ENCODE measurements around the gene NDRG3.
"Not testable (repeated sequence)": the region's sequence is repeated elsewhere in the genome, so short reads cannot be mapped to it uniquely, and the experiment has no call there.

NDRG3 gene

DNA sequence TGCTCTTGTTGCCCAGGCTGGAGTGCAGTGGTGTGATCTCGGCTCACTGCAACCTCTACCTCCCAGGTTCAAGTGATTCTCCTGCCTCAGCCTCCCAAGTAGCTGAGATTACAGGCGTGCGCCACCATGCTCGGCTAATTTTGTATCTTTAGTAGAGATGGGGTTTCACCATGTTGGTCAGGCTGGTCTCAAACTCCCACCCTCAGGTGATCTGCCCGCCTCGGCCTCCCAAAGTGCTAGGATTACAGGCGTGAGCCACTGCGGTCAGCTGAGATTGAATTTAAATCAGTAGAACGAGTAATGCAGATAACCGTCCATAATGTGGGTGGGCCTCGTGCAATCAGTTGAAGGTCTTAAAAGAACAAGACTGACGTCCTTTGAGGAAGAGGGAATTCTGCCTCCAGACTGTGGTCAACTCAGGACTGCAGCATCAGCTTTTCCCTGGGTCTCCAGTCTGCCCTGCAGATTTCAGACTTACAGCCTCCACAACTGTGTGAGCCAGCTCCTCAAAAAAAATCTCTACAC is 107.0 kb downstream of the NDRG3 start:
- DNase-seq: not testable (repeated sequence)

GRCh38 chr20:36634342-36634741 is 111.5 kb downstream of the NDRG3 start:
- DNase-seq: no peak

DNA sequence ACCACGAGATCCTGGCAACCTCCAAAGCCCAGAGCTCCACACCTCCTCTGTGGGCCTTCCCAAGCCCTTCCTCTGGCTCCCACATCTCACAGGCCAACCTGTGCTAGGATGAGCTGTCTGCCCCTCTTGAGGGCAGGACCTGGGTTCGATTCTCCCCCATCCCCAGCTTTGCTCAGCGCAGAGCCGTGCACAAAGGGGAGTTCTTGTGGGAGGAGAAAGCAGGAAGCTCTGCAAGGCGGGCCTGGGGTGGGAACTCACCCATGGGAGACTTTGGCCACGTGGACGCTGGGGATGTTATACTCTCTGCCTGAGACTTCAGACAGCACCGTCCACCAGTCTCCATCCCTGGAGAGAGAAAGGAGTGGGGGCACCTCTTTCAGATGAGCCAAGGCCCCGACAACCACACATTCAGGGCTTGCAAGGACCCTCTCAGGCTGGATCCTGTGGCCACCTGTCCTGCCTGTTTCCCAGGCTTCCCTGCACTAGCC is 112.6 kb downstream of the NDRG3 start:
- DNase-seq: no peak

- no peak for DNase-seq
These were observed 113.2 kb downstream of the NDRG3 start for GRCh38 chr20:36632487-36633284.

DNA sequence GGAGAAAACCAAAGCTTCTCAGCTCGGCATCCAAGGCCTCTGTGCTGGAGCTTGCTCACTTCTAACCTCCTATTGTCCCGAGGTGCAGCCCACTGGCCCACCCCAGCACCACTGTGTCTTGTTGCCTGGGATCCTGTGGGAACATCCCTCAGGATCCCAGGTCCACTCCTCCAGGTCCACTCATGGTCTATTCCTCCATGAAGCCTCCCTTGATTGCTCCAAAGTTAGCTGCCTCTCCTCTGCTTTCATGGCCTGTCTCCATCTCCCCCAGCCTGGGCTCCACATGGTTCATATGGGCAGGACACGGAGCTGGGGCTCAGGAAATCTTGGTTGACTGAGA is 113.8 kb downstream of the NDRG3 start:
- DNase-seq: no peak

GRCh38 chr20:36631646-36632045 is 114.2 kb downstream of the NDRG3 start:
- DNase-seq: peak; percentile 43

- no peak for DNase-seq
These were observed 115.9 kb downstream of the NDRG3 start for GRCh38 chr20:36629719-36630681.

DNA sequence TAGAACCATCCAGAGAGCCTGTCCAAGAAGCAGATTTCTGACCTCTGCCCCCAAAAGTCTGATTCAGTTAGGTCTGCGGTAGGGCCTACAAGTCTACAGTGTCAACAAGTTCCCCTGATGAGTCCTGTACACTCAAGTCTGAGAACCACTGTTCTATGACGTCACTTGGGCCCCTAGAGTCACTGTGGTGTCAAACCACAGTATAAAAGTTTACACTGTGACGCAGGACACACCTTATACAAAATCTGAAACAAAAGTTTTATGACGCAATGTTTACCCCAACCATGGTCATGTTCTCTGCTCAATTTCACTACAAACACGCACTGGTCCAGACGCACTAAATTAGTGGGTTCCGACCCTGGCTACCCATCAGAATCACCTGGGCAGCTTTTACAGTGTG is 117.8 kb downstream of the NDRG3 start:
- DNase-seq: no peak

GRCh38 chr20:36624944-36625324 is 121.0 kb downstream of the NDRG3 start:
- DNase-seq: no peak

- DNase-seq: no peak
These were observed 121.6 kb downstream of the NDRG3 start for GRCh38 chr20:36624068-36624943.

DNA sequence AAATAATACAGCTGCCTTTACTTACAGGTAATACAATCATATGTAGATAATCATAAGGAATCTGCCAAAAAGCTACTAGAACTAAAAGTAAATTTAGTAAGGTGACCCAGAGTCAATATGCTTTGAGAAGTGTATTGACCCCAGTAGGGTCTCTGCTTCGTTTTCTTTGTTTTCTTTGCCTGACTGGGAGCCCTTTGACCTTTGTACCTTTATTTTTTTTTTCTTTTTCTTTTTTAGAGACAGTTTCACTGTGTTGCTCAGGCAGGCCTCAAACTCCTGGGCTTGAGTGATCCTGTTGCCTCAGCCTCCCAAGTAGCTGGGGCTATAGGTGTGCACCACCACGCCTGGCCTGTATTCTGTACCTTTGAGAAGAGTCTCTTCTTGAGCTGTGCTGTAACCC is 122.4 kb downstream of the NDRG3 start:
- DNase-seq: no peak

DNA sequence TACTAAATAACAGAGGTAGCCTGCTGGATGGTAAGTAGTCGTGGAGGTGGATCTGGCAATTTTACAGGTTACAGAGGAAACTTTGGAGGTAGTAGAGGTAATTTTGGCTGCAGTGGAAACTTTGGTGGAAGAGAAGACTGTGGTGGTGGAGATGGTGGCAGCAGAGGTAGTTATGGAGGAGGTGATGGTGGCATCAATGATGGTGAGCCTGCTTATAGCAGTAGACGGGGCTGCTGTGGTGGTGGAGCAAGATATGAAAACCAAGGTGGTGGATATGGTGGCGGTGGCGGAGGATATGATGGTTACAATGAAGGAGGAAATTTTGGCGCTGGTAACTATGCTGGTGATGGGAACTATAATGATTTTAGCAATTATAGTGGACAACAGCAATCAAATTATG is 125.0 kb downstream of the NDRG3 start:
- no peak for DNase-seq

DNA sequence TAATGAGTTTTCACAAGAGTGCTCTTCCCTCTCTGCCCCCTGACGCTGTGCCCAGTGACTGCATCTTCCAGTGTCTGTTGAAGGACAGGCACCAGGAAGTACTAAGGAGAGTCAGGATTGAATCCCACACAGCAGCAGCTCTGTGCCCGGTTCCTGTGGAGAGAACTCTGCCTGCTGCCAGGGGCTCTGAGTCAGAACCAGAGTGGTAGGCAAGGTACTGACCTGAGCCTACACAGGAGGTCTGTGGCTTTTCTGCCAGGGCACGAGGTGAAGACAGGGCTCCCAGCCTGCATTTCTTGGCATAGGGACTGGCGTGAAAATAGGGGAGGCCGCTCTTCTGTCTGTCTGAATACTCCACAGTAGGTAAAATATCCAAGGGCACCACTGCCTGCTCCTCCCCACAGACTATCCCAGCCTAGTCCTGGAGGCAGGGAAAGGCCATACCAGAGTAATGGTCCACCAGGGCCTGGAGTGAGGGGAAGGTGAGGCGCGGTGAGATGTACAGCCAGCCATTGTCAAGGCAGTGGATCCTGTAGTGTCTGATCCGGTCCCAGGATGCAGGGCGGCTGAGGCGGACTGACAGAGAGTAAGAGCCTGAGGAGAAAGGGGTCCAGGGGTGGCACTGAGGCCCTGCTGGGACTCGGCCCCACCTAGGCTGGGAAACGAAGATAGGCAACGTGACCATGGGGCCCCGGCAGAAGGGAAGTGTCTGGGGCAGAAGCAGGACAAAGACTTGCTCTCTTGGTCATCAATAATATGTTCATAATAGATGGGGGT is 130.9 kb downstream of the NDRG3 start:
- DNase-seq: no peak

DNA sequence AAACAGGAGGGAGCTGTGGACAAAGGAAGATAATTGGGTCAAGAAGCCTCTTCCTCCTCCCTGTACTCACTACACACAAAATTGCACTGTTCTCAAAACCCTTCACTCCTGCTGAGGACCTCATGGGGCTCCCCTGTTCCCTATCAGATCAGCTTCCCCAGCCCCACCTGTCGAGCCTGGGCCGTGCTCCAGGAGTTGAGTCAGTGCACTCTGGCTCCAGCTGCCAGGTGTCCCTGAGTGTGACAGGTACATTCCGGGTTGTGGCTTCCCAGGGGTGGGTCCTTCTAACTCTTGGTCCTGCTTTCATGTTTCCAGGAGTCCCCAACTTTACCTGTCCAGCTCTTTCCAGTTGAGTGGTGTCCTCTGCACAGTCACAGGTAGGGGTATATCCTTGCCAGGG is 131.9 kb downstream of the NDRG3 start:
- no peak for DNase-seq

DNA sequence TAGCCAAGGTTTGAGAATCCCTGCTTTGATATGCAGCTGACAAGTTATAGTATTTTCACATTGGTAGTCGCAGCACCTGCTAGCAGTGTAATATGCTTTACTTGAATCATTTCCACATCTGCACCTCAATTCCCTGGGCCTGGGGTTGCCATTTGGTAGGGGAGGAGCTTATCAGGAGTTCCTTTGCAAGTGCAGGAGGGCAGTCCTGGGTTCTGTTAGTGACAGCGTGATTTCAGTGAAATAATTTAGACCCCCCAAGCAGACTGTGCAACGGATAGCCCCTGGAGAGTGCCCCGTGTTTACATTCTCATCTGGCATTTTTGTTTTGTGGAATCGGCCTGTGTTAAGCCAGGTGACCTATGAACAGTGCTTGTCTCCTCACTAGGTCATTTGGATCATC is 134.3 kb downstream of the NDRG3 start:
- DNase-seq: no peak

DNA sequence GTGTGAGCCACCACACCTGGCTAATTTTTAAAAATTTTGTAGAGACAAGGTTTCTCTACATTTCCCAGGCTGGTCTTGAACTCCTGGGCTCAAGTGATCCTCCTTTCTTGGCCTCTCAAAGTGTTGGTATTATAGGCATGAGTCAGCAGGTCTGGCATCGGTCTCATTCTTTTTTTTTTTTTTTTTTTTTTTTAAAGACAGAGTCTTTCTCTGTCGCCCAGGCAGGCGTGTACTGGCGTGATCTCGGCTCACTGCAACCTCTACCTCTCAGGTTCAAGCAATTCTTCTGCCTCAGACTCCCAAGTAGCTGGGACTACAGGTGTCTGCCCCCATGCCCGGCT is 137.5 kb downstream of the NDRG3 start:
- not testable (repeated sequence) for DNase-seq

DNA sequence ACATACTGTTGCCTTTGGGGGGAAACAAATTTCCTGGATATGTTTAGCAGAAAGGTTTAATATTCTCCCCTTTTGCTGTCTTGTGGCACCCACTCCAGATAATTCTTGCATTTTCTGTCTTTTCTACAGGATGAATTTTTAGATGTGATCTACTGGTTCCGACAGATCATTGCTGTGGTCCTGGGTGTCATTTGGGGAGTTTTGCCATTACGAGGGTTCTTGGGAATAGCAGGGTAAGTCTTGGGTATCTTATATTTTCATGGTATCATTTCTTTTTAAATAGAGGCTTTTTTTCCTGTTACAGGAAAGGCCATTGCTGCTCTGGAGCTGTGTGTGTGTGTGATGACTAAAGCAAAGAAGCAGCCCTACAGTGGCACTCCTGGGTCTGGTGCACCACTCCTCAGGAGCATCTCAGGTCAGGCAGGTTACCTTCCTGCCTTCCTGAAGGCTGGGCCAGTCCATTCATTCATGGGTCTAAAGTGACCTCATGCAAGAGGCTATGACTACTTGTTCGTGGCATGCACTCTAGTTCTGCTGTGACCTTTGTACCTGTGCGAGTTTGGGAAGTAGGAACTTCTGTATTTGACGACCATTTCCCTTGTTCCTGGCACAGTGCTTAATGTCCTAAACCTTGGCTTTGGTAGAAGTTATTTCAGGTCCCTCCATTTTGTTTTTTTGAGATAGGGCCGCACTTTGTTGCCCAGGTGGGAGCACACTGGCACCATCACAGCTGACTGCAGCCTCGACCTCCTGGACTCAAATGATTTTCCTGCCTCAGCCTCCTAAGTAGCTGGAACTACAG is 138.1 kb downstream of the NDRG3 start:
- DNase-seq: peak; percentile 28

GRCh38 chr20:36606158-36607066 is 139.5 kb downstream of the NDRG3 start:
- peak; percentile 89 for DNase-seq

- peak; percentile 99 for DNase-seq
These were observed 140.3 kb downstream of the NDRG3 start, which contains the start of gene RAB5IF for GRCh38 chr20:36605399-36606157. Gene RAB5IF (plus strand): TSS chr20:36605779. CDS start chr20:36605952, 173 bp downstream.

Data from inflammatory macrophage treated with lipopolysaccharide for 4 hours (primary cell).